CD4-positive, alpha-beta T cell treated with Interleukin-15 for 1 hour (primary cell): ENCODE data around the gene ZNF830.
A peak's percentile ranks its signal among the peaks of the same experiment; 100 is the strongest.
"Not testable (repeated sequence)": the region's sequence is repeated elsewhere in the genome, so short reads cannot be mapped to it uniquely, and the experiment has no call there.

ENCODE experiments used
- DNase-seq: peaks from one replicate; pipeline ENCODE4 v3.0.0-alpha.2; 2020

The ZNF830 gene

GRCh38 chr17:34991606-34992005 lies 30.3 kb downstream of the ZNF830 start:
- no peak for DNase-seq

- no peak for DNase-seq
These were observed 31.7 kb downstream of the ZNF830 start for GRCh38 chr17:34993031-34993430.

GRCh38 chr17:34996422-34997285 lies 35.3 kb downstream of the ZNF830 start:
- no peak for DNase-seq

GRCh38 chr17:34997355-34997862 lies 36.1 kb downstream of the ZNF830 start:
- DNase-seq, result no peak

- DNase-seq, result peak; percentile 82
These were observed 36.9 kb downstream of the ZNF830 start for GRCh38 chr17:34998205-34998604.

GRCh38 chr17:34999456-34999855 lies 38.1 kb downstream of the ZNF830 start:
- no peak for DNase-seq

GRCh38 chr17:35000965-35001364 lies 39.6 kb downstream of the ZNF830 start:
- not testable (repeated sequence) for DNase-seq

GRCh38 chr17:35001549-35001948 lies 40.2 kb downstream of the ZNF830 start:
- DNase-seq, result no peak

GRCh38 chr17:35002876-35003551 lies 41.7 kb downstream of the ZNF830 start:
- no peak for DNase-seq

GRCh38 chr17:35003778-35004177 lies 42.4 kb downstream of the ZNF830 start:
- DNase-seq, result no peak

GRCh38 chr17:35006345-35006744 lies 45.0 kb downstream of the ZNF830 start:
- DNase-seq, result no peak

- DNase-seq, result no peak
These were observed 45.6 kb downstream of the ZNF830 start for GRCh38 chr17:35006961-35007360.

GRCh38 chr17:35010093-35010492 lies 48.8 kb downstream of the ZNF830 start:
- DNase-seq, result no peak

- DNase-seq, result no peak
These were observed 50.4 kb downstream of the ZNF830 start for GRCh38 chr17:35011671-35012216.
